ENCODE results near the gene TANK. TPM values are rescaled to one million over a fixed set of nuclear protein-coding genes. Genes with fewer than 3 reads are reported as not detected.
"Not testable (repeated sequence)": the region's sequence is repeated elsewhere in the genome, so short reads cannot be mapped to it uniquely, and the experiment has no call there.

The TANK gene
- total RNA-seq, 2 experiments from 2014 or later: 43.4 to 64.9 TPM

DNA sequence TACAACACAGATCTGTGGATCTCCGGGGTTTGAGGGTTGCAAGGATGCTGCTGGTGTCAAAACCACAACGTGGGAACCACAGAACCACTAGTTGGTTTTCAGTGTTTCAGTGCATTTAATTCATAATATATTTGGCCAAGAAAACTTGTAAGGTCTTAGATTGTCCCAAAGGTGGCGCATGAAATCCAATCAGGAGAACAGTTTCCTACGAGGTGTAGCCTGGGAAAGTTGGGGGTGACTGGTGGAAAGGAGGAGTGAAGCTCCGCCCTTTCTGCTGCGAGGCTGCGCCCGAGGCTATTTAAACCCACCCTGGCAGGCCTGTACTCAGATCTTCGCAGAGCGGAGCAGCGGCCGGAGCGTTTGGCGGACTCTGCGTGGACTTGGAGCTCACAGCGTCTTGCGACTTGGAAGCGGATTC is 120.7 kb downstream of the TANK start:
- H2AFZ ChIP-seq (ENCODE audit: low read length); H4K20me1 ChIP-seq (ENCODE audit: insufficient read depth, low read length); BruUV-seq (replicated peaks); CTCF ChIA-PET (ENCODE audit: unreplicated experiment); H3K79me2 ChIP-seq (ENCODE audit: insufficient read depth, low read depth, low read length); H3K27ac ChIP-seq (ENCODE audit: low read depth, low read length, poor library complexity, severe bottlenecking); H3K4me2 ChIP-seq (ENCODE audit: low read length); H3K9me3 ChIP-seq (ENCODE audit: low read length); H3K36me3 ChIP-seq (ENCODE audit: insufficient read depth, low read length); intact Hi-C loops (cut with micrococcal nuclease; ENCODE audit: unreplicated experiment); H3K4me1 ChIP-seq (ENCODE audit: insufficient read depth, low read length, poor library complexity, severe bottlenecking); H3K9me2 ChIP-seq (ENCODE audit: insufficient read depth, low read length); DNase-seq (ENCODE audit: low spot score); H3K4me3 ChIP-seq (ENCODE audit: low read depth, low read length, poor library complexity, severe bottlenecking): not testable (repeated sequence)
- TF ChIP-seq, protein P1, sequence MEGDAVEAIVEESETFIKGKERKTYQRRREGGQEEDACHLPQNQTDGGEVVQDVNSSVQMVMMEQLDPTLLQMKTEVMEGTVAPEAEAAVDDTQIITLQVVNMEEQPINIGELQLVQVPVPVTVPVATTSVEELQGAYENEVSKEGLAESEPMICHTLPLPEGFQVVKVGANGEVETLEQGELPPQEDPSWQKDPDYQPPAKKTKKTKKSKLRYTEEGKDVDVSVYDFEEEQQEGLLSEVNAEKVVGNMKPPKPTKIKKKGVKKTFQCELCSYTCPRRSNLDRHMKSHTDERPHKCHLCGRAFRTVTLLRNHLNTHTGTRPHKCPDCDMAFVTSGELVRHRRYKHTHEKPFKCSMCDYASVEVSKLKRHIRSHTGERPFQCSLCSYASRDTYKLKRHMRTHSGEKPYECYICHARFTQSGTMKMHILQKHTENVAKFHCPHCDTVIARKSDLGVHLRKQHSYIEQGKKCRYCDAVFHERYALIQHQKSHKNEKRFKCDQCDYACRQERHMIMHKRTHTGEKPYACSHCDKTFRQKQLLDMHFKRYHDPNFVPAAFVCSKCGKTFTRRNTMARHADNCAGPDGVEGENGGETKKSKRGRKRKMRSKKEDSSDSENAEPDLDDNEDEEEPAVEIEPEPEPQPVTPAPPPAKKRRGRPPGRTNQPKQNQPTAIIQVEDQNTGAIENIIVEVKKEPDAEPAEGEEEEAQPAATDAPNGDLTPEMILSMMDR (conservative IDR thresholded peaks at IDR 0.05; ENCODE audit: low read length): peak; percentile 38
- POLR2A ChIA-PET: interaction anchor here (0.6 kb wide), 1 partner anchor 673 kb away, joined by 3 read pairs; no protein-coding TSS in a partner anchor

DNA sequence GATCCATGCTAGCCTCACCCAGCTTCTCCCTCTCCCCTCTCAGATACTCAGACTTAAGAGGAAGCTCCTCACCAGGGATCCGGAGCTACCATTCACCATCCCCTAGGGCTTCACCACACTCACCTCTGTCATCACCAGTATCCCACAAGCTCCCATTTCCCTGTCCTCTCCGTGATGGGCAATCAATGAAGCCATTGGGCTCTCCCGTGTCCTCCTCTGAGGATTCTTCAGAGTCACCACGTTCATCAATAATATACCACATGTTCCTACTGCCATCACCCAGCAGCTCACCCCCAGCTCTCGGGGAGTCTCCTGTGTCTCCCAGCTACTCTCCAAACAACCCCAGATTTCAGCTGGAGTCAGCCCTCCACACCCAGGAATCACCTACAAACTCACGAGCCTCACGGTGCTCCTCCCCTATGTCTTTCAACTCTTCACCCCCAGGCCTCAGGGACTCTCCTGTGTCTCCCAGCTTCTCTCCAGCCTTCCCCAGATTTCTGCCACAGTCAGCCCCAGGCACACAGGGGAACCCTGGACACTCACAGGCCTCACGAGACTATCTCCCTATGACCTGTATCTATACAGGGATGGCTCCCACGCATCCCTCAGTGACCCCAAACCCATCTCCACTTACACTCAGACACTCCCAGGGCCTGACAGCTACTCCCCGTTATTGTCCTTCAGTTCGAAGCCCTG is 121.5 kb downstream of the TANK start:
- H3K9me3 ChIP-seq (ENCODE audit: low read length); H3K36me3 ChIP-seq (ENCODE audit: insufficient read depth, low read length); H3K9me2 ChIP-seq (ENCODE audit: insufficient read depth, low read length); intact Hi-C loops (cut with micrococcal nuclease; ENCODE audit: unreplicated experiment); H4K20me1 ChIP-seq (ENCODE audit: insufficient read depth, low read length); H3K27ac ChIP-seq (ENCODE audit: low read depth, low read length, poor library complexity, severe bottlenecking); H2AFZ ChIP-seq (ENCODE audit: low read length); BruUV-seq (replicated peaks); CTCF ChIA-PET (ENCODE audit: unreplicated experiment); H3K4me3 ChIP-seq (ENCODE audit: low read depth, low read length, poor library complexity, severe bottlenecking); DNase-seq (ENCODE audit: low spot score); H3K79me2 ChIP-seq (ENCODE audit: insufficient read depth, low read depth, low read length); H3K4me2 ChIP-seq (ENCODE audit: low read length); H3K4me1 ChIP-seq (ENCODE audit: insufficient read depth, low read length, poor library complexity, severe bottlenecking): not testable (repeated sequence)
- POLR2A ChIA-PET: interaction anchor here (0.6 kb wide), 2 partner anchors 95 to 672 kb away, joined by 3 to 6 read pairs; no protein-coding TSS in a partner anchor

DNA sequence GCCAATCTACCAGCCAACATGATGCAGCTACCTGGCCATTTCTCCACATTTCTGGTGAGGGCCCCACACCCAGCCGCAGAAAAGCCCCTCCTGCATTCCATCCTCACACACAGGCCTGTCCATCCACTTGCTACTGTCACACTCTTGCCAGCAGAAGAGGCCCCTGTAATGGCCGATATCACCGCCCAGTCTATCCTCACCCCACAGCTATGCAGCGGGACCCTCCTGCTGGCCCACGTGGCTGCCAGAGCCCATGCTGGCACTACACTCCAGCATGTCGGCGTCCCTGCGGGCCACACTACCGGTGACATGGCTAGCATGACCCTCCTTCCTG is 122.0 kb downstream of the TANK start:
- H3K4me1 ChIP-seq (ENCODE audit: insufficient read depth, low read length, poor library complexity, severe bottlenecking); H3K4me3 ChIP-seq (ENCODE audit: low read depth, low read length, poor library complexity, severe bottlenecking); DNase-seq (ENCODE audit: low spot score); CTCF ChIA-PET (ENCODE audit: unreplicated experiment); BruUV-seq (replicated peaks); H3K27ac ChIP-seq (ENCODE audit: low read depth, low read length, poor library complexity, severe bottlenecking); H3K79me2 ChIP-seq (ENCODE audit: insufficient read depth, low read depth, low read length); H4K20me1 ChIP-seq (ENCODE audit: insufficient read depth, low read length); H3K4me2 ChIP-seq (ENCODE audit: low read length); H3K9me3 ChIP-seq (ENCODE audit: low read length); intact Hi-C loops (cut with micrococcal nuclease; ENCODE audit: unreplicated experiment); H3K36me3 ChIP-seq (ENCODE audit: insufficient read depth, low read length); H3K9me2 ChIP-seq (ENCODE audit: insufficient read depth, low read length); H2AFZ ChIP-seq (ENCODE audit: low read length): not testable (repeated sequence)
- POLR2A ChIA-PET: interaction anchor here (0.6 kb wide), 1 partner anchor 95 kb away, joined by 6 read pairs; no protein-coding TSS in a partner anchor

DNA sequence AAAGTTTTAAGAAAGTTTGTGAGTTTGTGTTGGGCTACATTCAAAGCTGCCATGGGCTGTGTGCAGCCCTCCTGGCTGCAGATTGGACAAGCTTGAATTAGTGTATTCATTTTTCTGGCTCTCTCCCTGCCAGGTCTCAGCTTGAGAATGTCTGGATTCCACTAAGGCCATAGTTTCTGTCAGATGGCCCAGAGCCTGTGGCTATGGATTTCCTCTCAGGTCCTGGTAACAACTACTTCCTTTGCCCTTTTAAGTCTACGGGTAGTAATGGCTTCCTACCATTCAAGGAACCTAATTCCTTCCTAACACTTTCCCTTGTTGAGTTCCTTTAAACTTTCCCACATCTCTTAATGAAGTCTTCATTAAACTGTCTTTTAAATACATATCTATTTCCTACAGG is 123.7 kb downstream of the TANK start:
- Histone ChIP-seq H3K9me3 (ENCODE audit: low read length) (no peaks in the 10 kb centered on the region), H3K9me2 (ENCODE audit: insufficient read depth, low read length) (no peaks in the 10 kb centered on the region), H3K4me1 (ENCODE audit: insufficient read depth, low read length, poor library complexity, severe bottlenecking) (no peaks in the 10 kb centered on the region), H3K4me2 (ENCODE audit: low read length) (no peak overlapping the region), H3K79me2 (ENCODE audit: insufficient read depth, low read depth, low read length) (no peaks in the 10 kb centered on the region), H2AFZ (ENCODE audit: low read length) (no peak overlapping the region), H3K36me3 (ENCODE audit: insufficient read depth, low read length) (no peaks in the 10 kb centered on the region), H3K4me3 (ENCODE audit: low read depth, low read length, poor library complexity, severe bottlenecking) (no peak overlapping the region), H4K20me1 (ENCODE audit: insufficient read depth, low read length) (no peaks in the 10 kb centered on the region), H3K27ac (ENCODE audit: low read depth, low read length, poor library complexity, severe bottlenecking) (no peak overlapping the region)
- intact Hi-C loops (cut with micrococcal nuclease; ENCODE audit: unreplicated experiment): no loop called here
- TF ChIP-seq EZH2phosphoT487 (IDR thresholded peaks at IDR 0.05; ENCODE audit: borderline replicate concordance, low read depth, low read length): no peak
- TF ChIP-seq, protein P1 (conservative IDR thresholded peaks at IDR 0.05; ENCODE audit: low read length): no peak
- ChIA-PET POLR2A (interaction anchor here (0.6 to 1.4 kb wide), 3 partner anchors 40 to 52 kb away, joined by 3 to 4 read pairs (median 3); no protein-coding TSS in a partner anchor), CTCF (ENCODE audit: unreplicated experiment) (no interaction called here)
- BruUV-seq (replicated peaks): no TSS peak
- DNase-seq (ENCODE audit: low spot score): no peak

All from OCI-LY7 (cell line).